ENCODE results near the gene SH3TC2.

SH3TC2 gene

DNA sequence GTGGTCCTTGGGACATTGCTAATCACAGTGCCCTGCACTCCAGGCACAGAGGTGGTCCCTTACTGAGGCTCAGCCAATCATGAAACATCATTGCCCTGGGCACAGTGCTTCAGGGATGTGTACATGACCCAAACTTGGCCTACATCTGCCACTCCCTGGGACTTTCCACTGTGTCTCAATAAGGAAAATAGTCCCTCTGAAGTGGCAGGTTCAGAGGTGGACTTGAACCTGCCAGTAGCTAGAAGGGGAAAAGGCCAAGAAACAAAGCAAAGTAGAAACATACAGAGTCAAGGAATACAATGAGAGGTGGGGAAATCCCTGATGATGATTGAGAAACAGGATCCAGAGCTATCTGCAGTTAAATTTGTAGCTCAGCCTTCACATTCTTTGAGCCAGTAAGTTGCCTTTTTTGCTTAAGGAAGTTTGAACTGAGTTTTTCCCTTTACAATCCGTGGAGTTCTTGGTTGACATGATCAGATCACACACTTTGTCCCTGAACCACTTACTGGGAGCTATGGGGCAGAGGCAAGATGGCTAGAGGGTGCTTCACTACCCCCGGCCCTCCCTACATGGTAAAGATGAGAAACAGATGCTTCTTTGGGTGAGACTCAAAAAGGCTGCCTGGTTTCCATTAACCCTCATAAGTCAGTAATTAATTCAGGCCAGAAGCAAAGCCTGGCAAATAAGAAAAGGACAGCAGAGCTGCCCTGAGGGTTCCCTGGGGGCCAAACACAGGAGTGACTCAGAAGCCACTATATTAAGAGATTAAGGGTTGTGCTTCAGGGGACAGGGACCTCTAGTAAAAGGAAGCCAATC is 57.6 kb downstream of the SH3TC2 start:
- Histone ChIP-seq H3K27ac (peak overlapping the region in 1 of 21 experiments; percentile 19), H3K4me3 (no peak overlapping the region)

DNA sequence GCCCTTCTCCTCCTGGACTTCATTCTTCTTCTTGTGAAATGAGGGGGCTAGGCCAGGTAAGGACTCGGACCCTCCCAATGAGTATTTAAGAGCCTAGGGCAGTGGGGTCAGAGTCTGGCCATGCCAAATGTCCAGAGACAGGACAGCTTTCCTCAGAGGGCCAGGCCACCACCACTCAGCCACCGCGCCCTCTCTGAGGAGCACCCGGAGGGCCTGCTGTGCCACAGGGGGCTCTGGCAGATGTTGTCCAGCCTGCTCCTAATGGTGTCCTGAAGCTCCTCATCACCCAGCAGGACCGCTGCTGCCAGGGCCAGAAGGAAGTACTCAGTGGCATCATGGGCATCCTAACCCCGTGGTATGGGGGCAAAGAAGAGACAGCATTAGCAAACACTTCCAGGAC is 58.3 kb downstream of the SH3TC2 start:
- Histone ChIP-seq H3K4me3 (no peak overlapping the region), H3K27ac (no peak overlapping the region)

DNA sequence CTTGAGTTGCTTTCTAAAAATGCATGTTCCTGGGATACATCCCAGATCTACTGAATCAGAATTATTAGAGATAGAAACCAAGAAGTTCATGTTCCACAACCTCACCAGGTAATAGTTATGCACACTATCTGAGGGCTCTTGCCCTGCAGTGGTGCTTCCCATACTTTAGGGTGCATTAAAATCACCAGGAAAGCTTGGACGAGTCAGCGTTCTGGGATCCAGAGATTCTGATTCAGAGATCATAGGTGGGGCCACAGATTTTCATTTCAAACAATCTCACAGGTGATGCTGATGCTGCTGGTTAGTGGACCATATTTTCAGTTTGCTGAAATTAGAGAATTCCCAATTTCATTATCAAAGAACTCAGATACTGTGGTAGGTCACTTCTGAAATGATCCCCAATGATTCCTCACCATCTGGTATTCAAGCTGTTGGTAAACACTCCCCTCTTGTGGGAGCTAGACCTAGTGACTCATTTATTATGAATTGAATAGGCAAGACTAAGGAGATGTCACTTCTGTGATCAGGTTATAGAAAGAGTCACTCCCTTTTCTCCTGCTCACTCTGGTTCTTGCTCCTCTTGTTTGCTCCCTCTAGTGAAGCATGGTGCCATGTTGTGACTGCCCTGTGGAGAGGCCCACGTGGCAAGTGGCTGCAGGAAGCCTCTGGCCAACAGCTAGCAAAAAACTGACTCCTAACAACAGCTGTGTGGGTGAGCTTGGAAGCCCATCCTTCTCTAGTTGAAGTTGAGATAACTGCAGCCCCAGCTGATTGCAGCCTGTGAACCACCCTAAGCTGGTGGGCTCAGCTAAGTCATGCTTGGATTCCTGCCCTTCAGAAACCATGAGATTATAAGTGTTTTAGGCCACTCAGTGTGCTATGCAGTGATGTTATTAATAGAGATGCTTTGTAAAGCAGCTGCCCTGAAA is 59.8 kb downstream of the SH3TC2 start:
- Histone ChIP-seq H3K27ac (no peak overlapping the region), H3K4me3 (no peak overlapping the region)

DNA sequence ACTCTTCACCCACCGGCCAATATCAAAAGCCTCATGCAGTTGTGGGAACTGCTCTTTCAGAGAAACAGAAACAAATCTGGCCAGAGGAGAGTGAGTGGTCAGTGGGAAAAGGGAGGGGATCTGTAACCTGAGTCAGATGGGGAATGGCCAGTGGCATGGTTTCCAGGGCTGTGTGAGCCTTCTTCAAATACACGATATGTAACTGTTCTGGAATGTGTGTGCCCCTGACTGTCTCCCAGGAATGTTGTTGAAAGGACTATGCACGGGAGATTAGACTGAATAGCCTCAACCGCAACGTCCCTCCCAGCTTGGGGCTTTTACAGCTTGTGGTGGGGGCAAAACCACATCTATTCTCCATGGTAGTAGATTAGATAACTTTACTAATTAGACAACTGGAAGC is 60.8 kb downstream of the SH3TC2 start:
- H3K4me3 ChIP-seq = no peak overlapping the region
- no peak overlapping the region for H3K27ac ChIP-seq

DNA sequence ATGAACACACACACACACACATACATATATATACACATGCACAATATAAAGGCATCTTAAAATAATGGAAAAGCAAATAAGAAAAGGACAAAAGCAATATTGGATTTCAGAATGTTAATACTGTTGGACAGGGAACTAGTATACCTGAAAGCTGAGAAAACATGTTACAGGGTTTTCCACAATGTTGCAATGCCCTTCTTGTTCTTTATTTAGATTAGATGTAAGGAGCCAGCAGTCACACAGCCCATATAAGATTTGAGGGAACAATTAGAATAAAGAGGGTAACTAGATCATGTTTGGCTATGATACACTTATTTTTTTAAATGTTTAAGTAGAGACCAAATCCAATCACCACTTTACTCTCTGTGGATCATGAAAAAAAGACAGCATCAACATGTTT is 61.7 kb downstream of the SH3TC2 start:
- Histone ChIP-seq H3K4me3 (no peak overlapping the region), H3K27ac (no peak overlapping the region)

DNA sequence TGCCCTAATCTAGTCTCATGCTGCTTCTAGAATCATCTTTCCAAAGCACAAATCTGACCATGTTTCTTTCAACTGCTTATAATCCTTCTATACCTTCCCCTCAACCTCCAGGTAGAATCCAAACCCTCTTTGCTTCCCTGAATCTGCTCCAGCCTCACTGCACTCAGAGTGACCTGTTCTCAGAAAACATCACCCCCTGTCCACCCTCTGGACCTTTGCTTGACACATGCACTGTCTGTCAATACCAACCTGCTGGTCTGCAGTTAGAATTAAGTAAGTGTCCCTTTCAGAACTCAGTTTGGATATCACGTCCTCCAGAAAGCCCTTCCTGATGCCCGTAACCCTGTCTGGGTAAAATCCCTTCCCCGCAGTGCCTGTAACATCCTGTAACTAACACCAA is 63.1 kb downstream of the SH3TC2 start:
- no peak overlapping the region for H3K27ac ChIP-seq
- no peak overlapping the region for H3K4me3 ChIP-seq

DNA sequence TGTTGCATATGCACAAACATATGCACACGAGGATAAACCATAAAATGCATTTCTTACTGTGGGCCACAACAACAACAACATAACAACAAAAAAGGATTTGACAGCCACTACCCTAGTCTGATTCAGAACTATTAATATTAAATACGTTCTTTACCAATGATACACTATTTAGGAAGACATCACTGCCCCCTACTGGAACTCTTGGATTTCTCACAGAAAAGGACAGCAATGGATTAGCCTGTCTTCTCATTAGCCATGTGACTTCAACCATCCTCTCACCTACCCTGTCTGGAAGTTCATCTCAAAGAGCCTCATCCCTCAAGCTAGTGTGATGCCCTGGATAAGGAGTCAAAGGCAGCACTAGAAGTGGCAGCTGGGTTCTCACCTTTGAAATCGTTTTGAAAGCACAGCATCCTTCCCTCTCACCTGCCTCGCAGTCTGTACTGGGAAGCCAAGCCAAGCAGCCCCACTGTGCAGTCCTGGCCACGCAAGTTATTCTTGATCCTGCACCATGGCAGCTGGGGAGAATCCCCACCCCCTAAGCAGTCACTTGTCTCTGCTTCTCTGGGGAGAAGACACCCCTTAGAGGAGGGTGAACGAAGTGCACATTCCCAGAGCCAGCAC is 64.6 kb downstream of the SH3TC2 start:
- Histone ChIP-seq H3K4me3 (no peak overlapping the region), H3K27ac (no peak overlapping the region)

DNA sequence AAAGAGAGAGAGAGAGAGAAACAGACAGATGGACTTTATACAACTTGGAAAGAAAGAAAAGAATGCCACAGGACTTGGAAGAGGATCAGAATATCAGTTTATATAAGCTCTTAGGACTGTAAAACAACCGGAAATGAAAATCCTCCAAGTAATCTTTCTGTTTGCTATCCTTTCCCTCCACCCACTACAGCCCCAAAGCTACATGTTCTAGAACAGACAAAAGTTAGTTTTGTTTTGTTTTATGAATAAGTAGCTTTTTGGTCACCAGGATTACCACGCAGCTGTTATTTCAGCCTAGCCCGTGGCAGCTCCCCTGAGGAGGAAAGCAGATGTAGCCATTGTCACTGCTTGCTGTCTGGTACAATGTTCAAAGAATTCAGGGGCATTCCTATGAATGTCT is 66.6 kb downstream of the SH3TC2 start:
- H3K4me3 ChIP-seq = no peak overlapping the region
- H3K27ac ChIP-seq = peak overlapping the region in 1 of 21 experiments; percentile 35

DNA sequence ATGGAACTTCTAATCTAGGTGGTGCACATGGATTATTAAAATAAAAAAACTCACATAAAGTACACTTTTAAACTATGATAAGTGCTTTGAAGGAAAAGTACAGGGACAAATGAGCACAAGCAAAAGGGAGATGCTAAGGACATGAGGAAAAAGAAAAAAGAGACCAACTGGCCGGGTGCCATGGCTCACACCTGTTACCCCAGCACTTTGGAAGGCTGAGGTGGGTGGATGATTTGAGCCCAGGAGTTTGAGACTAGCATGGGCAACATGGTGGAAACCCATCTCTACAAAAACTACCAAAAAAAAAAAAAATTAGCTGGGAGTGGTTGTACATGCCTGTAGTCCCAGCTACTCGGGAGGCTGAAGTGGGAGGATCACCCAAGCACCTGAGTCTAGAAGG is 67.1 kb downstream of the SH3TC2 start:
- H3K27ac ChIP-seq = peak overlapping the region in 1 of 21 experiments; percentile 35
- no peak overlapping the region for H3K4me3 ChIP-seq

DNA sequence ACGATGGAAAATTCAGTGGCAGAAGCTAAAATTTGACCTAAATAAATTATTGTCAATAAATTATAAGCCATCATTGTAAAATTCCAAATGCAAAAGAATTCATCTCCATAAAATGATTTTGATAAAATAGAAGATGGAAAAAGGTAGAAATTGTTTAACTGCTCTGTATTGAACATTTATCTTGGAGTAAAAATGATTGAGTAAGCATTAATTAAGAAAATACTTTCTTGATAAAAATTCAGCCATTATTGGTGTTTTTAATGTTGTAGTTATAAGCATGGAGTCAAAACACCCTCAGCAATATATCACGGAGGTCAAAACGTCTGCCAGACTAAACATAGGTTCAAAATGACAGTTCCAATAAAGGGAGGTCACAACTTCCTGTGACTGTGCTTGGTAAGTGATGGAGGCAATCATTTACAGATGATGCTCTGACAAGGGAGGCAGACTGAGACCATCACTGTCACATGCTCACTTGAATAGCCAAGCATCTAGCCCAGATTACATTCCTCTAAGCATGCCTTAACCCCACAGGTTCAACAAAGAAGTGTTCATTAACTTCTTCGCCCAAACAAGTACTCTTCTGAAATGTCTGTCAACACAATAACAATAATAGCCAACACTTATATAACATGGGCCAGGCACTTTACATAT is 69.5 kb downstream of the SH3TC2 start:
- H3K4me3 ChIP-seq = no peak overlapping the region
- no peak overlapping the region for H3K27ac ChIP-seq

DNA sequence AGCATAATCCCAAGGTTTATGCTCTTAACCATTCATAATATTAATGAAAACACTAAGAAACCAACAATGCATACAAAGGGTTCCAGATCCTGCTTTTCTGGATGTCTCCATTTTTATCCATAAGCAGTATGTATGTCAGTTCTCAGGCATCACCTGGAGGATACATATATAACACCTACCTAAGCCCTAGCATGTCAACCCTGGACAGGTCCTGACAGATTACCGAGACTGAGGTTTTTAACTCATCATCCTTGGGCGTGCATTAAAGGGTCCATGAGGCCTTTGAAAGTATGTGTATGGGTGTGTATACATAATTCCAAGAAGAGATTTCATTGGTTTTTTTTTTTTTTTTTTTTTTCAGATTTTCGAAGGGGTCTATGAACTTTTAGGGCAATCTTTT is 70.6 kb downstream of the SH3TC2 start:
- peak overlapping the region in 2 of 21 experiments; percentile 3 to 31 for H3K27ac ChIP-seq
- H3K4me3 ChIP-seq = no peak overlapping the region

DNA sequence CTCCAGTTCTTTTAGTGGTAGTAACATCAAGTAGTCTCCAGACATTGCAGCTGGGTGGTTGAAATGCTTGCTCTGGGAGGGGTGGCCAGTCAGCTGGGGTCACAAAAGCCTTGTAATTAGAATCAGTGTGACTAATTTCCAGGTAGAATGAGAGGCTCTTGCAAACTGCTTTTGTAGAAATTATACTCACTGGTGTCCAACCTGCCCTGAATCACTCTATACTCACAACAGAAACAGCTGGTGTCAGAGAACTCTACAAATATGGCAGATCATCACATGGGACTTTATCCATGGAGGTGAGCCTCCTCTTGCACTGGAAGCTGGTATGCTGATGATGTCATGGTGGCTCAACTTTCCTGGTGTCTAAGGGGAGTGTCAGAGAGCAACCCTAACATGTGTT is 71.3 kb downstream of the SH3TC2 start:
- H3K27ac ChIP-seq = peak overlapping the region in 2 of 21 experiments; percentile 3 to 31
- H3K4me3 ChIP-seq = no peak overlapping the region

DNA sequence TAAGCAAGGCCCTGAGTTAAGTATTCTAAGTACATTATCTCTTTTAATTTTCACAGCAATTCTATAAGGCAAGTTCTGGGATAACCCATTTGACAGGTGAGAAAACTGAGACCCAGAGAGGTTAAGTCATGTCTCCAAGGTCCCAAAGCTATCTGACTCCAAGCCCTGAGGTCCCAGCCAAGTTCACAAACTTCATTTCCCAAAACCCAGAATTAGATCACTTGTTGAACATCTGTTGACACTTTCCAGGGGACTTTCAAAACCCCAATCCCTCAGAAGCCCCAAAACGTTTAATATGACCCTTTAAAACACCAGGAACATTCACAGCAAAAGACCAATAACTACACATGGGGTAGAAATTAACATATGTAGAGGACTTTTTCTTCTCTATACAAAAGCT is 72.0 kb downstream of the SH3TC2 start:
- H3K27ac ChIP-seq = no peak overlapping the region
- H3K4me3 ChIP-seq = no peak overlapping the region

DNA sequence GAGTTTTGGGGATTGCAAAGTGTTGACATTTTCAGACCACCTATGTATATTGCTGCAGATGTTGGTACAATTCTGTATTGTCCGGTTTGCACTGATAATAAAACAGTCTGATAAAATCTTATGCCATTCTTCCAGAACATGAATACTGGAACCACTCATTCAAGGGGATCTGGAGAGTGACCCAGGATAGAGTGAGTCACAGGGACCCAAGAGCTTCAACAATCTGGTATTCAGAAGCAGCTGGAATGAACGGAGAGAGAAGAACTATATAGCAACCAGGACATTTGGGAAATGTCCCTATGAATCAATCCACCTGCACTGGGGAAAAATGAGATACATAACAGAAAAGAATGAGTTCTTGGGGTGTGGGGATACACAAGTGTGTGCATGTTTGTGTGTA is 73.3 kb downstream of the SH3TC2 start:
- H3K4me3 ChIP-seq = no peak overlapping the region
- H3K27ac ChIP-seq = no peak overlapping the region

DNA sequence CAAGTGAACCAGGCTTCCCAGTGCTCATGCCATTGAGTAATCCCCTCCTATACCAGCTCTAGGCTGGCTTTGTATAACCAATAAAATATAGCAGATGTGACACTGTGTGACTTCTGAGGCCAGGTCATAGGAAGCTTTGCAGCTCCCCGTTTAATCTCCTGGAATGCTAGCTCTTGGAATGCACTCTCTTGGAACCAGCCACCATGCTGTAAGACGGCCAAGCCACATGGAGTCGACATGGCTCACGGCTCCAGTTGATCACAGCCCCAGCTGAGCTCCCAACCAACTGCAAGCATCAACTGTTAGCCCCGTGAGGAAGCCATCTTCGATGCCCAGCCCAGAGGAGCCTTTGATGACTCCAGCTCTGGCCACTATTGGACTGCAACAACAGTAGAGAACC is 74.5 kb downstream of the SH3TC2 start:
- H3K4me3 ChIP-seq = no peak overlapping the region
- peak overlapping the region in 3 of 21 experiments; percentile 46 to 73 (median 65) for H3K27ac ChIP-seq

DNA sequence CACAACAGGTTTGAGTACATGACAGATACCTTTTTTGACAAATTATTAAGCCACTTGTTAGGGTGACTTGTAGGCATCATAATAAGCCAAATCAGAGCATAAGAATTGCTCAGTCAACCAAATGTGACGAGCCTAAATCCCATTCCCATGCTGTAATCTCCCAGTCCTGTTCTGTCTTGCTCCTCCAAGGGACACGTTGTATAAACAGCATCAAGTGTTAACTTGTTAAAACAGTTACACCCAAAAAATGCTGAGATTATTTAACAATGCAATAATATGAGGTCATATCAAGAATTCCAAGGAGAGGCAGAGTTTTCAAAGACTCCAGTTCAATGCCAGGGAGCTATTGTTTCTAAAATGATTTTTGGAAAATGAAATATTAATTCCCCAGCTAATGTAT is 76.2 kb downstream of the SH3TC2 start:
- H3K27ac ChIP-seq = peak overlapping the region in 14 of 21 experiments; percentile 18 to 77 (median 62)

DNA sequence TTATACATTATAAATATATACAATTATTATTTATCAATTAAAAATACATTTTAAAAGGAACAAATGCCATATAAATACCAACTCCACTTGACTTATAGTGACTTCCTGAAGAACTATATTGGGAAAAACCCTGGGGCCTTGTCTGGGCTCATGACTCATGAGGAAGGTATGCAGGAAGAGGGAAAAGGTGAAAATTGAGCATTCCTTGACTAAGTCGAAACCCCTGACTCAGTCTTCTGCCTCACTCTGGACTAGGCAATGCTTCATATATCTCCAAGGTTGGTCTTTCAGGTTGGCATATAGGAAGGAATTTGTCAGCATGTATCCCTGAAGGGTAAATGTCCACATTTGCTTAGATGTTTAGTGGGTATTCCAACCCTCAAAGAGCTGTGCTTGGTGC is 78.5 kb downstream of the SH3TC2 start:
- Histone ChIP-seq H3K27ac (peak overlapping the region in 1 of 21 experiments; percentile 24), H3K4me3 (no peak overlapping the region)

More for the DNA sequence above, 76.2 kb downstream of the SH3TC2 start:
- H3K4me3 ChIP-seq = no peak overlapping the region

DNA sequence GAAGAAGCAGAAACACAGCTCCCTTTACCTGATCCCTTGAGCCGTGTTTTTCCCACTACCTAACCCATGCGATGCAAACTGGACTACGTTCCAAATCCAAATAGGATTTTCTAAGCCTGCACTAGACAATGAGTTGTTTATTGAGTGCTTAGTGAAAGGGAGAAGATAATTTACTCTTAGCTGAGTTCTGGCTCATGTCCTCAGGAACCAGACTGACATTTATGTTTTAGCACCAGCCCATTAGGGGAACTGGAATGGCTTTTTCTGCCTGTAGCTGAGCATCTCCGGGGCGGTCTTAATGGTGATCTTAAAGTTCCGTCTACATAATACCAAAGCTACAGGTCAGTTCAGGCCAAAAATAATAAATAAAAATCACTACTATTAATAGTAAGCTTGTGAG is 81.5 kb downstream of the SH3TC2 start:
- no peak overlapping the region for H3K4me3 ChIP-seq
- H3K27ac ChIP-seq = peak overlapping the region in 3 of 21 experiments; percentile 14 to 43 (median 34)

DNA sequence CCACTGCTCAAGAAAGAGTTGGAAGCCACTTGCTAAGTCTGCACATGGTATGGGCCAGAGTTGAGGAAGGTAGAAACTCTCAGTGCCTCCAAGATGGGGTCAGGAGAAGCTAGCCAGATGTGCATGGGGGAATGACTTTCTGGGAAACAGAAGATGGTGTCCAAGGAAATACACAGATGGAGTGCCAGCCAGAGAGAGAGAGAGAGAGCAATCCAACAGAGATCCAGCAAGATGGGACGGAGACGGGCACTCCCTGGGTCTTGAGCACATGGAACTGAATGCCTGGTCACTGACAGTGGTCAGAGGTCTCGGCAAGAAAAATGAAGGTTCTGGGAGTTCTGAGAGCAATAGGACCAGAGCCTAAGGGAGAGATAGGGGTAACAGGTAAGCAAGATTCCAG is 82.1 kb downstream of the SH3TC2 start:
- Histone ChIP-seq H3K4me3 (no peak overlapping the region), H3K27ac (peak overlapping the region in 3 of 21 experiments; percentile 14 to 89 (median 43))
